HG02678 (cell line): ENCODE data around the gene DEF6.

Experiments
- ATAC-seq: cut with Tn5 transposase; IDR thresholded peaks from one replicate; pipeline ENCODE4 v1.9.1; 2021; ENCODE audit warnings: mild to moderate bottlenecking, moderate library complexity; ENCODE audit not compliant: unreplicated experiment

Gene DEF6, protein sequence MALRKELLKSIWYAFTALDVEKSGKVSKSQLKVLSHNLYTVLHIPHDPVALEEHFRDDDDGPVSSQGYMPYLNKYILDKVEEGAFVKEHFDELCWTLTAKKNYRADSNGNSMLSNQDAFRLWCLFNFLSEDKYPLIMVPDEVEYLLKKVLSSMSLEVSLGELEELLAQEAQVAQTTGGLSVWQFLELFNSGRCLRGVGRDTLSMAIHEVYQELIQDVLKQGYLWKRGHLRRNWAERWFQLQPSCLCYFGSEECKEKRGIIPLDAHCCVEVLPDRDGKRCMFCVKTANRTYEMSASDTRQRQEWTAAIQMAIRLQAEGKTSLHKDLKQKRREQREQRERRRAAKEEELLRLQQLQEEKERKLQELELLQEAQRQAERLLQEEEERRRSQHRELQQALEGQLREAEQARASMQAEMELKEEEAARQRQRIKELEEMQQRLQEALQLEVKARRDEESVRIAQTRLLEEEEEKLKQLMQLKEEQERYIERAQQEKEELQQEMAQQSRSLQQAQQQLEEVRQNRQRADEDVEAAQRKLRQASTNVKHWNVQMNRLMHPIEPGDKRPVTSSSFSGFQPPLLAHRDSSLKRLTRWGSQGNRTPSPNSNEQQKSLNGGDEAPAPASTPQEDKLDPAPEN

GRCh38 chr6:35297601-35298481, at the start of gene DEF6:
Gene DEF6, plus strand, starts transcription at chr6:35297818. Its CDS starts 39 bp downstream, at chr6:35297857.
- peak; percentile 89 for ATAC-seq

DNA sequence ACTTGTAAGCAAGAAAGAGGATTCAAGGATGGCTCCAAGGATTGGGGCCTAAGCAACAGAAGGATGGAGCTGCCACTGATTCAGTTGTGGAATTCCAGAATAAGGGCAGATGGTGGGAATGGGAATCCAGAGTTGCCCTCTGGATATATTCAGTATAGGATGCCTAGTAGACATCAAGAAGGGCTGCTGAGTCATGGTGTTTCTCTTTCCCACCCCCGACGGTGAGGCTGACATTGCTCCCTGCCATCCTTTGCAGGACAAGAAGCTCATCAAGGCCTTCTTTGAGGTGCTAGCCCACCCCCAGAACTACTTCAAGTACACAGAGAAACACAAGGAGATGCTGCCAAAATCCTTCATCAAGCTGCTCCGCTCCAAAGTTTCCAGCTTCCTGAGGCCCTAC, 49.3 kb upstream of the DEF6 start:
- no peak for ATAC-seq

DNA sequence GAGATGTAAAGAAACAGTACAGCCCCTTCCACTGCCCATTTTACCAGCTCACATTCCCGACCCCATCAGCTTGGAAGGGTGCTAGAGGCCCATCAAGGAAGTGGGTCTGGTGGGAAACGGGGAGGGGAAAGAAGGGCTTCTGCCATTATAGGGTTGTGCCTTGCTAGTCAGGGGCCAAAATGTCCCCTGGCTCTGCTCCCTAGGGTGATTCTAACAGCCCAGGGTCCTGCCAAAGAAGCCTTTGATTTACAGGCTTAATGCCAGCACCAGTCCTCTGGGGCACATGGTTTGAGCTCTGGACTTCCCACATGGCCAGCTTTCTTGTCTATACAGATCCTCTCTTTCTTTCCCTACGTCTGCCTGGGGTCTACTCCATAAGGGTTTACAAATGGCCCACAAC, 48.7 kb upstream of the DEF6 start:
- ATAC-seq = no peak

DNA sequence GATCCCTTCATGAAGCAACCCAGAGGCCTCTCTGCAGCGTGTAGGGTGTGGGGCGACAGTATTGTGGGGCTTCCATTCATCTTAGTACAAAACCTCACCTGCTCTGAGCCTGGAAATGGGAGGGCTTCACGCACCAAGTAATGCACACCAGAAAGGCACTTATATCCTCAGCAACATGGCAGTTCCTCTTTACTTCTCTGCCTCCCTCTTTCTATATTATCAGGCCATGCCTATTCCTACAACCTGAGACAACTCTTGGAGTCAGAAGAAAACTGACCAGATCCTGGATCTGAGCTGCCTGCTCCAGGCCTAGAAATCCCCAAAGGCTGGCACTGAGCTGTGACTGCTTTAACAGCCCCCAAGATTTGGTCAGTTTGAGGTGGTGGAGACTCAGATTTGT, 45.7 kb upstream of the DEF6 start:
- no peak for ATAC-seq

DNA sequence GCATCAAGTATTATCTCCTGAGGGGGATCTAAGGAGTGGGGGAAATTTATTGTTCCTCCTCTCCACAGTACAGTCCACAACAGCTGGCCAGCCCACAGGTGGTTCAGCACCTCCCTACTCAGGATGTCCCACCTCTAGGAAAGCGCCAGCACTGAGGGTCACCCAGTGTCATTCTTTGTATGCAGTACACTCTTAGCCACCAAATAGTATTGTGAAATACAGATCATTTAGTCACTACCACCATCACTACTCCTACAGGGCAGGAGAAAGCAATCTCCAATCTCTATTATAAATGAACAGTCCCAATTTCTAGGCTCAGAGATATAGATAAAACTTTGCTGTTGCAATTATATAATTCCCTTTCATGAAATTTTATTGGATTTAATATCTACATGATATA, 44.4 kb upstream of the DEF6 start:
- ATAC-seq = no peak

DNA sequence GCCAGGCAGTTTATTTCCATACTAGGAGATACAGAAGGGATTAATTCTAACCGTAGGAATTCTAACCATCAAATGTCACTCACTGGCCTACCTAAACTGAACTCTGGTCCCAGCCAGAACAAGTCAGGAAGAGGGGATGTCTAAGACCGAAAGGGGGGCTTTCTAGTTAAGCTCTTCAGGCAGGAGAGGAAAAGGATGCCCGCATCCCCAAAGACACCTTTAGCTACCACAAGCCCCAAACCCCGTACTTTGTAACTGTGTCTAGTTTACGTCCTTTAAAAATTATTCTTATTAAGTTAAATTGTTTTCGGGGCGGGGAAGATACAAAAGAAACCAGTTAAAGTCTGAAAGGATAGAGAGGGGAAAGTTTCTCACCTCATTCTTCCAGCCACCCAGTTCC, 39.3 kb upstream of the DEF6 start:
- ATAC-seq = no peak

- ATAC-seq = no peak
Observed at GRCh38 chr6:35258858-35259193, 38.8 kb upstream of the DEF6 start.

DNA sequence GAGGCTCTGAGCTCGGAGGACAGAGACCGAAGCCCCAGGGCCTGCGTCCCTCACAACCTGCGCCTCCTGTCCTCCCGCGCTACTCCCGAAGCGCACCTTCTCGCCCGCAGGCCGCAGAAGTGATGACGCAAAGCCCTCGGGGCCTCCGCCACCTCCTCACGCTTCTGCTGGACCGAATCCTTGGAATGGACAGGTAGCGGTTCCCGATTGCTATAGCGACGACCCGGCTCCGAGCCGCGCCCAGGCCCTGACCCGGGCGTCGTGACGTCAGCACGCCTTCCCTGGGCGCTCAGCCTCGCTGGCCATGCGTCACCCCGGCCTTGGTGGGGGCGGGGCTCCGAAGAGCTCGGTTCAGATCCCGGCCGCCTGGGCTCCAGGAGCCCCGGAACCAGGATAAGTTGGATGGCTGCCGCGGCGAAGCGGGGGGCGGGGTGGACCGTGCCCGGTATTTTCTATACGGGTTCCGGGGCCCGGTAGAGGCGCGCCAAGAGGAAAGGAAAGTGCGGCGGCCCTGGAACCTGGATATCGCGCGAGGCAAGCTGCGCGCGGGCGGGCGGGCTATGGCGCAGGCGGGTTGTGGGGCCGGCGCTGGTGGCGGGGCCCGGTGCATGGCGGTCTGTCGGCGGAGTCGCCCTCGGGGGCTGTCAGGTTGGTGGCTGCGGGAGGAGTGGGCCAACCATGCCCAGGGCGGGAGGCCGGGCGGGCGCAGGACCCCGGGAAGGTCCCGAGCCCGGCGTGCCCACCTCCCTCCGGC, 38.2 kb upstream of the DEF6 start, which contains the start of gene ZNF76:
Gene ZNF76, plus strand, starts transcription at position 542 of the 754 bp plus-strand sequence. CDS start 21,417 bp downstream, outside the sequence.
- peak; percentile 87 for ATAC-seq

GRCh38 chr6:35259948-35260590, 37.5 kb upstream of the DEF6 start:
- peak; percentile 35 for ATAC-seq

GRCh38 chr6:35260591-35261570, 36.7 kb upstream of the DEF6 start:
- ATAC-seq = no peak

- no peak for ATAC-seq
Observed at GRCh38 chr6:35262596-35262995, 35.0 kb upstream of the DEF6 start.

GRCh38 chr6:35264550-35265274, 32.9 kb upstream of the DEF6 start:
- ATAC-seq = no peak

DNA sequence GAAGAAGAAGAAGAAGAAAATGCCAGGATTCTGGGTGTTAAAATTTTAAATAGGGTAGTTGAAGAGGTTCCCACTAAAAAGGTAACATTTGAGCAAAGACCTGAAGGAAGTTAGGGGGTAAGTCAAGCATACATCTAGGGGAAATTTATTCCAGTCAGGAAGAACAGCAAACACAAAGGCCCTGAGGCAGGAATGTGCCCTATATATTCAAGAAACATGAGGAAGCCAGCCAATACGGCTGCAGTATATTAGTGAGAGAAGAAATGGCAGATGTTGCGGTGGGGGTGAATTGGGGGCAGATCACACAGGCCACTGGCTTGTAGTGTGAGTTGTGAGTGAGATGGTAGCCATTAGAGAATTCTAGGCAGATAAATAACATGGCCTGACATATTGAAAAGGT, 32.1 kb upstream of the DEF6 start:
- no peak for ATAC-seq

DNA sequence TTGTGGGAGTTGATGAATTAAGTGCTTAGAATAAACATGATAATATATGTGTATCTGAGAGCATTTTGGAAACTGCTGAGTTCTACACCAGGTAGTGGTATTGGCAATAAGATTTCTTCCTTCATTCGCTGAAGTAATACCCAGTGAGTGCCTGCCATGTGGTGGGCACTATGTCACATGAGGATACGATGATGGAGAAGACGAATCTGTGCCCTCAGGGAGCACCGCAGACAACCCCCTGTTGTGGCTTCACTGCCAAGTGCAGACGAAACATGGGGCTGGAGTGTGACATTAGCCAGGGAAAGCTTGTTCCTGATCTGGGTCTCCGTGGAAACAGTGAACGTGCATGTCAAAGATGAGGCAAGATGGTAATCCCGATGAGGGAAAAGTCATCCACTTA, 30.2 kb upstream of the DEF6 start:
- ATAC-seq = no peak

DNA sequence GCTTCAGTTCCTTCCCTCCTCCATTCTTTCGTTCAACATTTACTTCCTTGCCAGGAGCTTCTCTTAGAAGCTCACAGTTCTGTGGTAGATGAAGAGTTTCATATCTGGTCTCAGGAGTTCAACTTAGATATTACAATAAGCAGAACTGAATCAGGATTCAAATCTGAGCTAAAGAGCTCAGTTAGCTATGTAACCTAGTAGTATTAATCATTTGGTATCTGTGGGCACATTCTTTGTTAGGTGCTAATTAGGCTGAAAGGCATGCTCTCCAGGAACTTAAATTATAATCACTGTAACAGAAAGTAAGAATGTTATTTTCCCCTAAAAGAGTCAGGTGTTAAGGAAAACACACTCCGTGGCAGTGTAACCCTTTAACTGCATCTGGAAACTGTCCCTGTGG, 29.7 kb upstream of the DEF6 start:
- ATAC-seq = no peak

DNA sequence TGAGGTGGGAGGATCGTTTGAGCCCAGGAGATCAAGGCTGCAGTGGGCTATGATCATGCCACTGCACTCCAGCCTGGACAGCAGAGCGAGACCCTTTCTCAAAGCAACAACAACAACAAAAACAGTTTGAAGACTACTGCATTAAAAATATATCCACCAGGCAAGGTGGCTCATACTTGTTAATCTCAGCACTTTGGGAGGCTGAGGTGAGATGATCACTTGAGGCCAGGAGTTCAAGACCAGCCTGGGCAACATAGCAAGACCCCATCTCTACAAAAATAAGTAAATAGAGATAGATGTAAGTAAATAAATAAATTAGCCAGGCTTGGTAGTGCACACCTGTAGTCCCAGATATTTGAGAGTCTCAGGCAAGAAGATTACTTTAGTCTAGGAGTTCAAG, 25.6 kb upstream of the DEF6 start:
- no peak for ATAC-seq

DNA sequence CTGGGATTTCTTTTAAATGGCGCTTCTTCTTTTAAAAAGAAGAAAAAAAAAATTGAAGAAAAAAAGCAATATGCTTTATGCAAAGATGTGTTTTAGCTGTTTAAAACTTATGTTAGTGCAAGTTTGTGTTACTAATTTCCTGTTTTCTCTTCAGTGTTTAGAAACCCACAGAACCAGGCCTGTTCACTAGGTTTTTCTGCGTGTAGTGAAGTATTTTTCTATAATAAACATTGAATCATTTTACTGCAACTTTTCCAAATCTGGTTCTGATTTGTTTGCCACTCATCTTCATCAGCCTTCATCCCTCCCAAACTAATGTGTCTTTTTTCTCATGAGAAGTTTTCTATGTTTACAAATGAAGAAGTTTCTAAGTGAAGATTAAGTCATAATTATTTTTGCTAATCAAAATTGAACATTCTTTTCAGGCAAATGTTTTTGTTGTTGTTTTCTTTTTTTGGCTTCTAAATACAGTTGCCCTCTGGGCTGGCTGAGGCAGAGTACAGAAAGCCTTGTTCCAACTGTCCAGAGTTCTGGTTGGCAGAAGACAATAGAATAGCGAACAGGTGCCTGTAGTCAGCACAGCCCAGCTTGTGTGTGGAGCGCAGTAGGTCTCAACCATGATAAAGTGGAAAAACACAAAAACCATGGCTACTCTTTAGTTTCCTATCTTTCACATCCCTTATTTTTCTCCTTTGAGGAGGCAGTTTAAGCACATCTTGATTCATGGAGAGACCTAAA, 23.6 kb upstream of the DEF6 start:
- no peak for ATAC-seq

- no peak for ATAC-seq
Observed at GRCh38 chr6:35275744-35276260, 21.8 kb upstream of the DEF6 start.
